ENCODE results near the gene CFAP74.

The CFAP74 gene

GRCh38 chr1:1974834-1975233 is 28.8 kb downstream of the CFAP74 start:
- H3K4me3 ChIP-seq (ENCODE audit: low read length): no peak overlapping the region
- no peaks in the 10 kb centered on the region for H3K27me3 ChIP-seq (ENCODE audit: control insufficient read depth, insufficient read depth, low read length)
- no peaks in the 10 kb centered on the region for H3K4me1 ChIP-seq (ENCODE audit: control insufficient read depth, insufficient read depth, low read length)
- H3K9ac ChIP-seq (ENCODE audit: low read length): no peak overlapping the region
- H3K27ac ChIP-seq (ENCODE audit: low read depth, low read length): no peak overlapping the region
- H3K36me3 ChIP-seq (ENCODE audit: control insufficient read depth, insufficient read depth, low read length): no peaks in the 10 kb centered on the region

- Histone ChIP-seq H3K4me3 (ENCODE audit: low read length) (no peak overlapping the region), H3K36me3 (ENCODE audit: control insufficient read depth, insufficient read depth, low read length) (no peaks in the 10 kb centered on the region), H3K27me3 (ENCODE audit: control insufficient read depth, insufficient read depth, low read length) (no peaks in the 10 kb centered on the region), H3K9ac (ENCODE audit: low read length) (no peak overlapping the region), H3K4me1 (ENCODE audit: control insufficient read depth, insufficient read depth, low read length) (no peaks in the 10 kb centered on the region), H3K27ac (ENCODE audit: low read depth, low read length) (no peak overlapping the region)
Observed at GRCh38 chr1:1973716-1974642, 29.6 kb downstream of the CFAP74 start.

DNA sequence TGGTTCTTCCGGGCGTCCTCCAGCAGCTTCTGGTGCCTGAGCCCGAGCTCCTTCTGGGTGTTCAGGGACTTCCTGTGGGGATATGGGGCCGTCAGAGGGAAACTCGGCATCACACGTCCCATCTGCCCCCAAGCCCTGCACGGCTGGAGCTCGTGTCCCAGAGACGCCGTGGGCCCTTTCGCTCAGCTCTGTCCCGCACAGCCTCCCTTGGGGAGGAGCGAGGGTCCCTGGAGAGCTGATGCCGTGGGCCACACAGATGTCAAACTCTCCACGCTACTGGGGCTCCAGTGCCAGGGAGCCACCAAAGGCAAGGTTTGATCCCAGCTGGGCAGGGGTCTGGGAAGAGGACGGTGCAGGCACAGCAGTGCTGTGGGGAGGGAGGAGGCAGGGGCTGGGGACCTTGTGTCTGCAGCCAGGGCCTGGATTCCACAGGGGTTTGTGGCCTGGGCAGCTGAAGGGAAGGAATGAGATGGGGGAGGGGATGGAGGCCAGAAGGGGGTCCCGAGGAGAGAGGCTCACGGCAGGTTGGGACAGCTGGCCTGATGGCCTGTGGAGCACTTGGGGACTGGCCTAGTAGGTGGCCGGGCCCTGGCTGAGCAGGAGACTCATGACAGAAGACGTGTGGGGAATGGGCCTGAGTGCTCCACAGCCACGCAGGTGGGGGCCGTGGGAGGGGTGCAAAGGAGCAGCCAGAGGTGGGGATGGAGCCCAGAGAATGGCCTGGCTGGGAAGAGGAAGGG is 30.4 kb downstream of the CFAP74 start:
- no peaks in the 10 kb centered on the region for H3K27me3 ChIP-seq (ENCODE audit: control insufficient read depth, insufficient read depth, low read length)
- no peaks in the 10 kb centered on the region for H3K36me3 ChIP-seq (ENCODE audit: control insufficient read depth, insufficient read depth, low read length)
- no peaks in the 10 kb centered on the region for H3K4me1 ChIP-seq (ENCODE audit: control insufficient read depth, insufficient read depth, low read length)
- H3K9ac ChIP-seq (ENCODE audit: low read length): no peak overlapping the region
- no peak overlapping the region for H3K27ac ChIP-seq (ENCODE audit: low read depth, low read length)
- H3K4me3 ChIP-seq (ENCODE audit: low read length): no peak overlapping the region

GRCh38 chr1:1971688-1972087 is 31.9 kb downstream of the CFAP74 start:
- H3K9ac ChIP-seq (ENCODE audit: low read length): no peak overlapping the region
- no peak overlapping the region for H3K27ac ChIP-seq (ENCODE audit: low read depth, low read length)
- H3K4me1 ChIP-seq (ENCODE audit: control insufficient read depth, insufficient read depth, low read length): no peaks in the 10 kb centered on the region
- no peaks in the 10 kb centered on the region for H3K36me3 ChIP-seq (ENCODE audit: control insufficient read depth, insufficient read depth, low read length)
- no peaks in the 10 kb centered on the region for H3K27me3 ChIP-seq (ENCODE audit: control insufficient read depth, insufficient read depth, low read length)
- no peak overlapping the region for H3K4me3 ChIP-seq (ENCODE audit: low read length)

- Histone ChIP-seq H3K27ac (ENCODE audit: low read depth, low read length) (no peak overlapping the region), H3K27me3 (ENCODE audit: control insufficient read depth, insufficient read depth, low read length) (no peaks in the 10 kb centered on the region), H3K4me1 (ENCODE audit: control insufficient read depth, insufficient read depth, low read length) (no peaks in the 10 kb centered on the region), H3K4me3 (ENCODE audit: low read length) (no peak overlapping the region), H3K9ac (ENCODE audit: low read length) (no peak overlapping the region), H3K36me3 (ENCODE audit: control insufficient read depth, insufficient read depth, low read length) (no peaks in the 10 kb centered on the region)
Observed at GRCh38 chr1:1971017-1971416, 32.6 kb downstream of the CFAP74 start.

DNA sequence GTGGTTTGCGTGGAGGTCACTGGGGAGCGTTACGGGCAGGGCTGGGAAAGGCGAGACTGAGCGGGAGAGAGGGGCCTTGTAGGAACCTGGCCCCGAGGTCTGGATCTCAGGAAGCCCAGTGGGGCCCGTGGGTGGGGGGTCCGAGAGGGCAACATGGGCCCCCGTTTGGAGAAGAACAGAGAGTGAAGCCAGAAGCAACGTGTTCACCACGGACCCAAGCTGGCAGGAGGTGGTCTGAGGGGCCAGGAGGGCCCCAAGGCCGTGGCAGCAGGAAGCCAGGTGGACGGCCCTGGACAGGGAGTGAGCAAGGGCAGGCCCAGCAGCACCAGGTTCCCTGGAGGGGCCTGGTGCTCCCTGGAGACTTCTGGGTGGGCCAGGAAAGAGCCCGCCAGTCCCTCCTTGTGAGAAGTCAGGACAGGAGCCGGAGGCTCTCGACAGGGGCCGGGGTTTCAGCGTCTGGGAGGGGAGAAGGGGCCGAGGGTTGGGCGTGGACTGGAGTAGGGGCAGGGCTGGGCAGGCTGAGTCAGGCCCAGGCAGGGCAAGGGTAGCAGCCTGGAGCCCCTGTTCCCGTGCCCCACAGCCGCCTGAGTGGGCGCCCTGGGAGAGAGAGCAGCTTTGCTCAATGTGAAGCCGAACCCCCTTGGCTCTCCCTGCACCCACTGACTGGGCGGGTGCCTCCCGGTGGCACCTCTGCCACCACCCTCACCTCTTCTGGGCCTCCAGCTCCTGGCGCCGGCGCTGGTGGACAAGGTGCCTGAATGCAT is 33.5 kb downstream of the CFAP74 start:
- Histone ChIP-seq H3K27ac (ENCODE audit: low read depth, low read length) (no peak overlapping the region), H3K4me1 (ENCODE audit: control insufficient read depth, insufficient read depth, low read length) (no peaks in the 10 kb centered on the region), H3K4me3 (ENCODE audit: low read length) (no peak overlapping the region), H3K27me3 (ENCODE audit: control insufficient read depth, insufficient read depth, low read length) (no peaks in the 10 kb centered on the region), H3K9ac (ENCODE audit: low read length) (no peak overlapping the region), H3K36me3 (ENCODE audit: control insufficient read depth, insufficient read depth, low read length) (no peaks in the 10 kb centered on the region)

GRCh38 chr1:1969505-1969900 is 34.1 kb downstream of the CFAP74 start:
- H3K4me3 ChIP-seq (ENCODE audit: low read length): no peak overlapping the region
- H3K36me3 ChIP-seq (ENCODE audit: control insufficient read depth, insufficient read depth, low read length): no peaks in the 10 kb centered on the region
- no peaks in the 10 kb centered on the region for H3K4me1 ChIP-seq (ENCODE audit: control insufficient read depth, insufficient read depth, low read length)
- peaks cover 4% of the 10 kb centered on the region for H3K27me3 ChIP-seq (ENCODE audit: control insufficient read depth, insufficient read depth, low read length)
- no peak overlapping the region for H3K27ac ChIP-seq (ENCODE audit: low read depth, low read length)
- H3K9ac ChIP-seq (ENCODE audit: low read length): no peak overlapping the region

GRCh38 chr1:1968767-1969504 is 34.6 kb downstream of the CFAP74 start:
- H3K27me3 ChIP-seq (ENCODE audit: control insufficient read depth, insufficient read depth, low read length): peaks cover 4% of the 10 kb centered on the region
- H3K4me3 ChIP-seq (ENCODE audit: low read length): no peak overlapping the region
- H3K4me1 ChIP-seq (ENCODE audit: control insufficient read depth, insufficient read depth, low read length): no peaks in the 10 kb centered on the region
- H3K36me3 ChIP-seq (ENCODE audit: control insufficient read depth, insufficient read depth, low read length): no peaks in the 10 kb centered on the region
- H3K27ac ChIP-seq (ENCODE audit: low read depth, low read length): no peak overlapping the region
- no peak overlapping the region for H3K9ac ChIP-seq (ENCODE audit: low read length)

DNA sequence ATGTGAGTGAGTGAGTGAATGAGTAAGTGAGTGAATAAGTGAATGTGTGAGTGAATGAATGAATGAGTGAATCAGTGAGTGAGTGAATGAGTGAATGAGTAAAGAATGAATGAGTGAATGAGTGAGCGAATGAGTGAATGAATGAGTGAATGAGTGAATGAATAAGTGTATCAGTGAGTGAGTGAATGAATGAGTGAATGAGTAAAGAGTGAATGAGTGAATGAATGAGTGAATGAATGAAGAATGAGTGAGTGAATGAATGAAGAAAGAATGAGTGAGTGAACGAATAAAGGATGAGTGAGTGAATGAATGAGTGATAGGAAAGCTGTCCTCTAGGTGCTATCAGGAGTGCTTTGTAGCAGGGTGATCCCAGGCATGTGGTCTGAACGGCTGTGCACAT is 35.7 kb downstream of the CFAP74 start:
- H3K4me3 ChIP-seq (ENCODE audit: low read length): no peak overlapping the region
- peaks cover 4% of the 10 kb centered on the region for H3K27me3 ChIP-seq (ENCODE audit: control insufficient read depth, insufficient read depth, low read length)
- H3K9ac ChIP-seq (ENCODE audit: low read length): no peak overlapping the region
- H3K27ac ChIP-seq (ENCODE audit: low read depth, low read length): no peak overlapping the region
- H3K4me1 ChIP-seq (ENCODE audit: control insufficient read depth, insufficient read depth, low read length): no peaks in the 10 kb centered on the region
- no peaks in the 10 kb centered on the region for H3K36me3 ChIP-seq (ENCODE audit: control insufficient read depth, insufficient read depth, low read length)

DNA sequence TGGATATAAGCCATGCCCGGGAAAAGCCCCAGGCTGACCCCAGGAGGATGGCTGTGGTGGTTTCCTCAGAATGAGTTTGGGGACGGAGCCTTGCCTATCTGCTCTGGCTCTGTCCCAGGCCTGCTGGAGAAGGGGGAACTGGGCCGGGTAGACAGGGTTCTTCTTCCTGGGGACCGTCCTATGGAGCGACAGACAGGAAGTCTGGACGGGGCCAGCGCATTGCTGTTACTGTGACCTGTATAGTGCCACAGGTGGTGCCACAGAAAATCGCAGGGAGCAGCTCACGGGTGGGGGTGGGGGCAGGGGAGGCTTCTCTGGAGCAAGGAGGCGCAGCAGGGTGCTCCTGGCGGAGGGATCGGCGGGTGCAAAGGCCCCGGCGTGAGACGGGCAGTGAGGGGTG is 36.4 kb downstream of the CFAP74 start:
- Histone ChIP-seq H3K27me3 (ENCODE audit: control insufficient read depth, insufficient read depth, low read length) (peaks cover 4% of the 10 kb centered on the region), H3K27ac (ENCODE audit: low read depth, low read length) (no peak overlapping the region)

GRCh38 chr1:1966071-1966740 is 37.4 kb downstream of the CFAP74 start:
- Histone ChIP-seq H3K4me1 (ENCODE audit: control insufficient read depth, insufficient read depth, low read length) (no peaks in the 10 kb centered on the region), H3K36me3 (ENCODE audit: control insufficient read depth, insufficient read depth, low read length) (no peaks in the 10 kb centered on the region), H3K9ac (ENCODE audit: low read length) (no peak overlapping the region), H3K4me3 (ENCODE audit: low read length) (no peak overlapping the region), H3K27me3 (ENCODE audit: control insufficient read depth, insufficient read depth, low read length) (peaks cover 4% of the 10 kb centered on the region), H3K27ac (ENCODE audit: low read depth, low read length) (no peak overlapping the region)

More for the DNA sequence above, 36.4 kb downstream of the CFAP74 start:
- Histone ChIP-seq H3K36me3 (ENCODE audit: control insufficient read depth, insufficient read depth, low read length) (no peaks in the 10 kb centered on the region), H3K4me3 (ENCODE audit: low read length) (no peak overlapping the region), H3K9ac (ENCODE audit: low read length) (no peak overlapping the region), H3K4me1 (ENCODE audit: control insufficient read depth, insufficient read depth, low read length) (no peaks in the 10 kb centered on the region)

All from rectal smooth muscle tissue (tissue), 1 donor.